H1 (cell line): ENCODE results near the gene DSC3. TPM values are rescaled to one million over a fixed set of nuclear protein-coding genes. Genes with fewer than 3 reads are reported as not detected.

Experiments used
- CTCF ChIA-PET: fragments of 300-600 bp; sonication (Branson Sonifier 250); formaldehyde crosslinking; loops from one replicate; lab custom pipeline; 2021; ENCODE audit not compliant: partially characterized antibody; lab: Charles Lee
- POLR2A ChIA-PET: fragments of 300-600 bp; sonication (Branson Sonifier 250); formaldehyde crosslinking; loops from one replicate; lab custom pipeline; 2021; ENCODE audit warnings: inconsistent platforms; ENCODE audit not compliant: partially characterized antibody; lab: Charles Lee
- DNase-seq, 2 experiments: peaks; one replicate each; pipeline versions ENCODE4 v3.0.0 to v3.0.0-alpha.2; 2010 to 2022; ENCODE audit warnings: low spot score in 2 of 2, low read depth in 1 of 2, mixed read lengths in 1 of 2
- FAIRE-seq: peaks from 2 replicates; lab custom pipeline; 2011; peaks lifted over from hg19 to GRCh38; lab: Jason Lieb, UNC
- H2AFZ ChIP-seq: 2 replicates; pipeline ENCODE4 v1.8.1; 2012; ENCODE audit warnings: low read length, inconsistent platforms
- H2AK5ac ChIP-seq: 2 replicates; pipeline ENCODE4 v1.6.1; 2013; ENCODE audit warnings: low read depth, low read length
- H2BK120ac ChIP-seq: replicated peaks from 2 replicates; pipeline ENCODE3; 2013; ENCODE audit warnings: low read depth, low read length, inconsistent platforms
- H2BK12ac ChIP-seq: 2 replicates; pipeline ENCODE4 v1.6.1; 2013; ENCODE audit warnings: low read depth, low read length
- H2BK15ac ChIP-seq: 2 replicates; pipeline ENCODE4 v1.6.1; 2013; ENCODE audit warnings: low read length
- H2BK20ac ChIP-seq: 2 replicates; pipeline ENCODE4 v1.6.1; 2013; ENCODE audit warnings: low read length
- H2BK5ac ChIP-seq: 2 replicates; pipeline ENCODE4 v1.6.1; 2013; ENCODE audit warnings: low read depth, low read length
- H3K14ac ChIP-seq: 2 replicates; pipeline ENCODE4 v1.6.1; 2013; ENCODE audit warnings: inconsistent platforms; ENCODE audit not compliant: insufficient read length
- H3K18ac ChIP-seq: 2 replicates; pipeline ENCODE4 v1.6.1; 2013; ENCODE audit warnings: low read length; ENCODE audit errors: extremely low read depth
- H3K23ac ChIP-seq: 2 replicates; pipeline ENCODE4 v1.6.1; 2013; ENCODE audit warnings: inconsistent platforms; ENCODE audit not compliant: insufficient read length
- H3K23me2 ChIP-seq: 2 replicates; pipeline ENCODE4 v1.6.1; 2013; ENCODE audit warnings: low read depth, low read length
- H3K27ac ChIP-seq: 2 replicates; pipeline ENCODE4 v1.6.1; 2011; ENCODE audit warnings: low read depth, low read length, inconsistent platforms
- H3K27me3 ChIP-seq, 4 experiments: replicated peaks in 1 of 4; 1 replicate in 1 of 4; 2 replicates in 3 of 4; pipeline versions ENCODE4 v1.6.1 to v1.8.1; 2011 to 2013; ENCODE audit warnings: low read length in 3 of 4, mild to moderate bottlenecking in 3 of 4, inconsistent platforms in 2 of 4, mixed read lengths in 2 of 4, moderate library complexity in 1 of 4; ENCODE audit not compliant: control insufficient read depth in 3 of 4, insufficient read depth in 3 of 4; ENCODE audit errors: extremely low read depth in 1 of 4
- H3K36me3 ChIP-seq, 4 experiments: 2 replicates each; pipeline versions ENCODE4 v1.6.1 to v1.8.1; 2011 to 2013; ENCODE audit warnings: mild to moderate bottlenecking in 4 of 4, low read length in 3 of 4, moderate library complexity in 2 of 4, control low read depth in 1 of 4, inconsistent platforms in 1 of 4; ENCODE audit not compliant: insufficient read depth in 4 of 4, control insufficient read depth in 2 of 4
- H3K4ac ChIP-seq: replicated peaks from 2 replicates; pipeline ENCODE3; 2013; ENCODE audit warnings: low read length, low read depth, mixed read lengths, inconsistent platforms; ENCODE audit not compliant: insufficient read length
- H3K4me1 ChIP-seq, 4 experiments: replicated peaks in 1 of 4; 1 replicate in 1 of 4; 2 replicates in 3 of 4; pipeline versions ENCODE4 v1.6.1 to v1.8.1; 2011 to 2013; ENCODE audit warnings: low read length in 3 of 4, inconsistent platforms in 2 of 4, mixed read lengths in 1 of 4; ENCODE audit not compliant: insufficient read depth in 4 of 4, control insufficient read depth in 3 of 4
- H3K4me2 ChIP-seq, 2 experiments: 2 replicates each; pipeline versions ENCODE4 v1.6.1 to v1.8.1; 2011 to 2013; ENCODE audit warnings: low read depth in 2 of 2, low read length in 2 of 2, control low read depth in 1 of 2, inconsistent platforms in 1 of 2, mild to moderate bottlenecking in 1 of 2; ENCODE audit not compliant: insufficient read depth in 1 of 2
- H3K4me3 ChIP-seq, 4 experiments: fragments of 200-600, 300-600 bp in 1 of 4; sonication (generic), shearing (Covaris generic), sonication (Bioruptor Twin) in 1 of 4; 2 replicates each; pipeline versions ENCODE4 v1.5.1 to v1.8.1; 2011 to 2016; ENCODE audit warnings: low read length in 4 of 4, low read depth in 3 of 4, control low read depth in 2 of 4, inconsistent platforms in 2 of 4, mild to moderate bottlenecking in 2 of 4, mixed read lengths in 1 of 4, moderate library complexity in 1 of 4; ENCODE audit not compliant: insufficient read depth in 2 of 4; ENCODE audit errors: extremely low read depth in 1 of 4
- H3K56ac ChIP-seq: replicated peaks from 2 replicates; pipeline ENCODE3; 2013; ENCODE audit warnings: low read depth, mild to moderate bottlenecking, mixed read lengths, low read length, inconsistent platforms; ENCODE audit not compliant: insufficient read length
- H3K79me1 ChIP-seq: 2 replicates; pipeline ENCODE4 v1.6.1; 2013; ENCODE audit warnings: low read depth, low read length, control low read depth
- H3K79me2 ChIP-seq, 2 experiments: 2 replicates each; pipeline versions ENCODE4 v1.6.1 to v1.8.1; 2012 to 2013; ENCODE audit warnings: low read length in 2 of 2, mild to moderate bottlenecking in 2 of 2, inconsistent platforms in 1 of 2; ENCODE audit not compliant: insufficient read depth in 2 of 2, control insufficient read depth in 1 of 2
- H3K9ac ChIP-seq, 4 experiments: replicated peaks in 1 of 4; 1 replicate in 1 of 4; 2 replicates in 3 of 4; pipeline versions ENCODE4 v1.6.1 to v1.8.1; 2011 to 2013; ENCODE audit warnings: low read depth in 3 of 4, low read length in 3 of 4, control low read depth in 2 of 4, mild to moderate bottlenecking in 2 of 4, moderate library complexity in 2 of 4, inconsistent platforms in 1 of 4; ENCODE audit errors: extremely low read depth in 1 of 4
- H3K9me3 ChIP-seq, 2 experiments: 2 replicates each; pipeline versions ENCODE4 v1.6.1 to v1.8.1; 2012 to 2013; ENCODE audit warnings: mild to moderate bottlenecking in 2 of 2, moderate library complexity in 2 of 2, control low read depth in 1 of 2, inconsistent platforms in 1 of 2, low read depth in 1 of 2, low read length in 1 of 2, mixed read lengths in 1 of 2; ENCODE audit not compliant: insufficient read depth in 2 of 2
- H4K20me1 ChIP-seq, 2 experiments: replicated peaks in 1 of 2; 2 replicates each; pipeline versions ENCODE3 to v1.8.1; 2011 to 2013; ENCODE audit warnings: inconsistent platforms in 2 of 2, low read length in 2 of 2, mild to moderate bottlenecking in 1 of 2; ENCODE audit not compliant: insufficient read depth in 2 of 2, control insufficient read depth in 1 of 2
- H4K5ac ChIP-seq: 2 replicates; pipeline ENCODE4 v1.6.1; 2013; ENCODE audit warnings: low read length, low read depth, mixed read lengths, inconsistent platforms; ENCODE audit not compliant: insufficient read length
- H4K8ac ChIP-seq: 2 replicates; pipeline ENCODE4 v1.8.0; 2013; ENCODE audit warnings: mild to moderate bottlenecking, moderate library complexity, low read length, inconsistent platforms; ENCODE audit not compliant: insufficient read depth; ENCODE audit errors: extremely low read depth
- H4K91ac ChIP-seq: replicated peaks from 2 replicates; pipeline ENCODE3; 2013; ENCODE audit warnings: low read length, mixed read lengths, inconsistent platforms; ENCODE audit not compliant: insufficient read length
- CHD1 ChIP-seq: IDR thresholded peaks from 2 replicates; pipeline ENCODE4 v1.6.1; 2012; ENCODE audit warnings: low read depth, low read length, improper control_type of control experiment
- CTCF ChIP-seq, 3 experiments: IDR thresholded peaks; 1 replicate in 2 of 3; 2 replicates in 1 of 3; pipeline versions ENCODE4 v1.5.1 to v1.6.1; 2011; ENCODE audit warnings: low read length in 3 of 3, mild to moderate bottlenecking in 3 of 3, inconsistent platforms in 2 of 3, low read depth in 1 of 3, moderate library complexity in 1 of 3; ENCODE audit not compliant: insufficient read depth in 1 of 3; ENCODE audit errors: control extremely low read depth in 1 of 3
- EP300 ChIP-seq, 2 experiments: IDR thresholded peaks; 1 replicate in 1 of 2; 2 replicates in 1 of 2; pipeline ENCODE4 v1.6.1; 2011 to 2012; ENCODE audit warnings: low read depth in 2 of 2, low read length in 2 of 2, mild to moderate bottlenecking in 2 of 2, borderline replicate concordance in 1 of 2, inconsistent platforms in 1 of 2, moderate library complexity in 1 of 2
- FOSL1 ChIP-seq: IDR thresholded peaks from 2 replicates; pipeline ENCODE4 v1.6.1; 2011; ENCODE audit warnings: mild to moderate bottlenecking, low read depth, low read length, moderate library complexity; ENCODE audit not compliant: insufficient read depth
- GTF2F1 ChIP-seq: IDR thresholded peaks from 2 replicates; pipeline ENCODE4 v1.6.1; 2012; ENCODE audit warnings: low read depth, low read length, improper control_type of control experiment, borderline replicate concordance
- KDM4A ChIP-seq: IDR thresholded peaks from one replicate; pipeline ENCODE4 v1.7.1; 2012; ENCODE audit warnings: low read depth, mild to moderate bottlenecking, moderate library complexity, low read length, inconsistent platforms; ENCODE audit not compliant: severe bottlenecking
- SP1 ChIP-seq: IDR thresholded peaks from 2 replicates; pipeline ENCODE4 v1.6.1; 2011; ENCODE audit warnings: low read depth, low read length
- TAF1 ChIP-seq: IDR thresholded peaks from 2 replicates; pipeline ENCODE4 v1.6.1; 2011; ENCODE audit warnings: mild to moderate bottlenecking, low read depth, low read length
- WGBS, 2 experiments: shearing (Covaris generic) in 1 of 2; methylation state at CpG; one replicate each; pipeline versions ENCODE4 v1.1.6 to v1.1.7; 2013 to 2015; ENCODE audit warnings: low lambda C conversion rate in 2 of 2, mixed read lengths in 2 of 2, inconsistent platforms in 1 of 2, low coverage in 1 of 2, missing lambda C conversion rate in 1 of 2; ENCODE audit not compliant: insufficient replicate concordance in 2 of 2, insufficient coverage in 1 of 2, insufficient read length in 1 of 2; ENCODE audit errors: extremely low coverage in 1 of 2, missing lambda C conversion rate in 1 of 2; 5-methylcytosine and 5-hydroxymethylcytosine counted together
- polyA plus RNA-seq, 7 experiments: library from polyadenylated mRNA; depleted of rRNA in 3 of 7; stranded (reverse) in 5 of 7; unstranded in 2 of 7; fragments of >200 nt in 5 of 7; fragments of 200-250 nt in 2 of 7; gene quantifications; 1 replicate in 5 of 7; 2 replicates in 1 of 7; 4 replicates in 1 of 7; pipeline versions ENCODE4 v1.2.1 to v1.2.3, GENCODE V29; 2011 to 2013; ENCODE audit warnings: missing spikeins in 2 of 7, mixed read lengths in 2 of 7
- total RNA-seq: library from RNA; stranded (reverse); fragmentation: NEBNext Ultra II Directional; extraction: Animal tissue kit (Norgen Biotek cat#: 25700); gene quantifications from 2 replicates; pipeline ENCODE4 v1.2.1, GENCODE V29; 2021

The DSC3 gene
- total and polyA plus RNA-seq, 2 of the 8 experiments (the other 6 are each of a cell fraction or from before 2014, with no cell fraction given) = 0.70 to 3.7 TPM

DNA sequence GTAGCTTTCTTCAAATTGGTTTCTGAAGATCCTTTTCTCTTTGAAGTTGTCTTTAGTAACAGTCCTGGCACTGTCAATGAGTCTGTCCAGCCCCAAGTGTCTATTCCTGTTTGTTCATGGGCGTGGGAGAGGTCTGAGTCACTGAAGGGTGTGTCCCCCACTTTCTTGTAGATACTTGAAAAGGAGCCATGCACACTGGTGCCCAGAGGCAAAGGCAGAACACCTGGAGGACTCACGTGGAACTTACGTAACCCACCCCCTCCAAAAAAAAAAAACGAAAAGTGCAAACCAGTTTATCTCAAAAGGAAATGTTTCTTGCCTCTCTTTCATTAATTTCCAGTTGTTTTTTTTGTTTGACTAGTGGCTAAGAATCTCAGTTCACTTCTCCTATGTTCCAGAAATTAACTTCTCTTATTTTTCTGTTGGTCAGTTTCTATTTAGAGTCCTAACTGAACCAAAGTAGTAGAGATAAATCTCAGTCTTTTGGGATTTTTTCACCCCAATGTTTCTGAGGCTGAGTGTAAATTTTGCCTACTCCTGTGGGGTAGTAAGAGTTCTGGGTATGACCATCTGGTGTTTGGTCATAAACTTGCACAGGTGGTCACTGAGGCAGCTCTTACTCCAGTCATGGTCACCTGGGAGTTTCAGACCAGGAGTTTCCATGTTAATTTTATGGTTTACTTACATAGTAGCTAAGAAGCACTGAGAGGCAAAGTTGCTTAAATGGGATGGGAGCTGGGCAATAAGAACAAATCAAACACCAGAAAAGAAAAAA, 54.9 kb downstream of the DSC3 start:
- Histone ChIP-seq H4K8ac (no peak overlapping the region), H3K36me3 (no peaks in the 10 kb centered on the region), H4K5ac (no peak overlapping the region), H3K23me2 (peaks cover 3% of the 10 kb centered on the region; the same call in 1 of the 2 replicates), H2BK15ac (no peak overlapping the region), H3K4me1 (no peaks in the 10 kb centered on the region), H3K9me3 (no peaks in the 10 kb centered on the region), H4K20me1 (peaks cover 0 to 4% of the 10 kb centered on the region in 2 experiments), H2BK20ac (no peak overlapping the region), H2AK5ac (no peak overlapping the region), H3K23ac (no peak overlapping the region), H4K91ac (no peak overlapping the region), H3K18ac (no peak overlapping the region), H3K27ac (no peak overlapping the region), H3K14ac (no peak overlapping the region), H3K4me3 (no peak overlapping the region), H2BK12ac (no peak overlapping the region), H3K27me3 (peaks cover 0 to 1% (median 0%) of the 10 kb centered on the region in 4 experiments; a peak in 1 of 7 replicates), H3K79me1 (no peaks in the 10 kb centered on the region), H3K4me2 (no peak overlapping the region), H2BK5ac (no peak overlapping the region), H3K56ac (no peak overlapping the region), H3K79me2 (no peaks in the 10 kb centered on the region), H2BK120ac (no peak overlapping the region), H2AFZ (no peak overlapping the region), H3K4ac (no peak overlapping the region), H3K9ac (no peak overlapping the region)
- WGBS, 2 experiments = 80% methylated on average over 4 of the region's 4 CpGs; no CpG with 5 or more reads in 1 of the 2 experiments
- CTCF ChIA-PET = no interaction called here
- FAIRE-seq (peak; percentile 13), DNase-seq (no peak)
- POLR2A ChIA-PET = no interaction called here
- TF ChIP-seq CTCF (IDR thresholded peaks at IDR 0.05; ENCODE audit: control extremely low read depth in 1 of 3, insufficient read depth in 1 of 3, low read depth in 1 of 3, low read length in 3 of 3) (no peak), GTF2F1 (no peak), TAF1 (no peak), CHD1 (no peak), FOSL1 (no peak), SP1 (no peak), EP300 (IDR thresholded peaks at IDR 0.05; ENCODE audit: borderline replicate concordance in 1 of 2, low read depth in 2 of 2, low read length in 2 of 2) (no peak), KDM4A (no peak)
